Kidney (tissue), 14 donors: ENCODE results near the gene NSG2. TPM values are rescaled to one million over a fixed set of nuclear protein-coding genes. Genes with fewer than 3 reads are reported as not detected.
A peak's percentile ranks its signal among the peaks of the same experiment; 100 is the strongest.

Experiments used
- DNase-seq, 5 donors: peaks; one replicate each; pipeline ENCODE4 v3.0.0-alpha.2; 2013 to 2020
- FAIRE-seq: peaks from 2 replicates; lab custom pipeline; 2012; peaks lifted over from hg19 to GRCh38; lab: Jason Lieb, UNC
- H3K27ac ChIP-seq, 2 donors: one replicate each; pipeline ENCODE4 v1.7.0; 2013; ENCODE audit warnings: low read depth in 2 of 2, low read length in 2 of 2, inconsistent platforms in 1 of 2
- H3K27me3 ChIP-seq: one replicate; pipeline ENCODE4 v1.7.1; 2013; ENCODE audit warnings: low read length, inconsistent platforms; ENCODE audit not compliant: control insufficient read depth, insufficient read depth
- H3K36me3 ChIP-seq, 3 donors: one replicate each; pipeline versions ENCODE4 v1.7.0 to v1.7.1; 2013; ENCODE audit warnings: low read length in 3 of 3, control low read depth in 1 of 3, inconsistent platforms in 1 of 3; ENCODE audit not compliant: insufficient read depth in 3 of 3, control insufficient read depth in 2 of 3
- H3K4me1 ChIP-seq, 3 donors: one replicate each; pipeline versions ENCODE4 v1.7.0 to v1.7.1; 2013; ENCODE audit warnings: low read length in 3 of 3, inconsistent platforms in 1 of 3, low read depth in 1 of 3; ENCODE audit not compliant: control insufficient read depth in 2 of 3, insufficient read depth in 2 of 3
- H3K4me3 ChIP-seq, 3 donors: one replicate each; pipeline versions ENCODE4 v1.7.0 to v1.8.1; 2013; ENCODE audit warnings: low read length in 3 of 3, control low read depth in 1 of 3, inconsistent platforms in 1 of 3
- H3K9ac ChIP-seq, 3 donors: one replicate each; pipeline versions ENCODE4 v1.7.0 to v1.7.1; 2013; ENCODE audit warnings: low read length in 3 of 3, control low read depth in 1 of 3, inconsistent platforms in 1 of 3
- H3K9me3 ChIP-seq, 3 donors: one replicate each; pipeline versions ENCODE4 v1.7.0 to v1.7.1; 2013; ENCODE audit warnings: low read length in 3 of 3, control low read depth in 1 of 3, inconsistent platforms in 1 of 3; ENCODE audit not compliant: control insufficient read depth in 2 of 3, insufficient read depth in 1 of 3
- CTCF ChIP-seq: IDR thresholded peaks from 3 replicates; pipeline ENCODE4 v1.5.1; 2012; ENCODE audit warnings: mild to moderate bottlenecking, moderate library complexity, borderline replicate concordance; ENCODE audit not compliant: insufficient read depth; ENCODE audit errors: extremely low read depth
- intact Hi-C: fragments of 100-400 bp; cut with DNase I; formaldehyde crosslinking; loops from one replicate; pipeline ENCODE4 v1.11.1; 2022
- polyA plus RNA-seq: library from polyadenylated mRNA; stranded (reverse); fragments of 350-450 nt; fragmentation: Illumina TruSeq; extraction: RNeasy Lipid Tissue Mini Kit (QIAGEN cat#74804); gene quantifications from one replicate; pipeline ENCODE4 v1.2.3, GENCODE V29; 2014; ENCODE audit warnings: low read depth, low replicate concordance; ENCODE audit not compliant: insufficient read depth
- total RNA-seq: library from RNA; stranded (reverse); fragmentation: NEBNext Ultra II Directional; extraction: Animal tissue kit (Norgen Biotek cat#: 25700); gene quantifications from one replicate; pipeline ENCODE4 v1.2.1, GENCODE V29; 2021
- donor health status: control.
- donor health status: control.
- donor health status: control.
- donor health status: control.
- donor health status: control.
- donor health status: DM: yes; HTN: yes; CAD: no.
- donor health status: Normal renal cell carcinoma (clear cell type).

NSG2 gene
- total and polyA plus RNA-seq, 2 donors from 2014 or later: 0.41 TPM; not detected in 1

GRCh38 chr5:174083056-174083827 lies 37.7 kb downstream of the NSG2 start:
- no peak for TF ChIP-seq CTCF
- no peak for DNase-seq
- no peak overlapping the region for H3K9ac ChIP-seq
- no peaks in the 10 kb centered on the region for H3K4me1 ChIP-seq
- intact Hi-C loops: no loop called here
- H3K9me3 ChIP-seq: no peaks in the 10 kb centered on the region
- H3K27ac ChIP-seq: no peak overlapping the region
- H3K36me3 ChIP-seq: no peaks in the 10 kb centered on the region
- no peak overlapping the region for H3K4me3 ChIP-seq
- H3K27me3 ChIP-seq: no peaks in the 10 kb centered on the region
- no peak for FAIRE-seq

DNA sequence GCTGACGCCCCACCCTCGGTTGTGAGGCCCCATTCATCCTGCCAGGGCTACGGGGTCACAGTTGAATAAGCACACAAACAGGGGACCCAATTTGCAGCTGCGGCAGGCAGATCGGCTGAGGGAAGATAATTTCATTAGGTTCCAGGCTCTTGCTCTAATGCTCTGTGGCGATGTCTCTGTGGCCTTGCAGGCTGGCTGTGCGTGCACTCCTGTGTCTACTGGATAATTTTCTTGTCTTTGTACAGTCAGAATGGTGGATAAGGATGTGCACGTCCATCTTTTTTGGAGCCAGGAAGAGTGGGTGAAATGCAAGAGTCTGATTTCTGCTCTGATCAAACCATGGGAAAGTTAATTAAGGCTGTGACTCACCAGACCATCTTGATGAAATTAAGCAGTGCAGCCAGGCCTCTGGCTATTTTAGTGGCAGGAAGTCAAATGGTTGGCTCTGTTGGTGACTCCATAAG lies 39.2 kb downstream of the NSG2 start:
- H3K9me3 ChIP-seq: no peaks in the 10 kb centered on the region
- H3K36me3 ChIP-seq: no peaks in the 10 kb centered on the region
- no peak for TF ChIP-seq CTCF
- H3K4me1 ChIP-seq: no peaks in the 10 kb centered on the region
- intact Hi-C loops: no loop called here
- H3K27me3 ChIP-seq: no peaks in the 10 kb centered on the region
- no peak overlapping the region for H3K4me3 ChIP-seq
- no peak overlapping the region for H3K27ac ChIP-seq
- peak in 1 of 5 donors; percentile 34 for DNase-seq
- FAIRE-seq: no peak
- H3K9ac ChIP-seq: no peak overlapping the region

DNA sequence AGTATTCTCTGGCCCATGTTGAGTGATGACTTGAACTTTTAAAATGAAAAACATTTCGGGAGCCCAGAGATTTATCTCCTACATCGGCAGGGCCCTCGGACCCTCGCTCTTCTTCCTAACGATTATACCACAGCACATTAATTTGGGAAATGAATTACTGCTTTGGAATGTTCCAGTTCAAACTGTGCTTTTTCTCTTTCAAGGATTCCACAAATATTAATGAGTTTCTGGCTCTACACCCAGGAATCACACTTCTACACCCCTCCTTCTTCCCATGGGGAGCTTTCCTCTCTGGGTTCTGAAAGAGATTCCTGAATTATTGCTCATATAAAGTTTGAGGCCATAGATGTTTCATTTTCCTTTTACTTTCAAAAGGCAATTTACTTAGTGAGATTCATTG lies 41.2 kb downstream of the NSG2 start:
- DNase-seq (no peak), FAIRE-seq (no peak)
- Histone ChIP-seq H3K9me3 (no peaks in the 10 kb centered on the region), H3K36me3 (no peaks in the 10 kb centered on the region), H3K27me3 (no peaks in the 10 kb centered on the region), H3K9ac (no peak overlapping the region), H3K4me1 (no peaks in the 10 kb centered on the region), H3K4me3 (no peak overlapping the region), H3K27ac (no peak overlapping the region)
- TF ChIP-seq CTCF: no peak
- intact Hi-C loops: no loop called here
